ENCODE measurements around the gene HPSE2. TPM values are rescaled to one million over a fixed set of nuclear protein-coding genes. Genes with fewer than 3 reads are reported as not detected.

The HPSE2 gene
- total RNA-seq, 2 experiments from 2014 or later = not detected

GRCh38 chr10:98815039-98815885, 420.4 kb downstream of the HPSE2 start:
- no peak for DNase-seq
- CTCF ChIA-PET = no interaction called here
- Mint-ChIP-seq H3K27ac (no peak overlapping the region), H3K9me3 (no peaks in the 10 kb centered on the region), H3K27me3 (no peaks in the 10 kb centered on the region), H3K4me3 (no peak overlapping the region), H3K36me3 (ENCODE audit: low read depth) (no peaks in the 10 kb centered on the region), H3K4me1 (no peaks in the 10 kb centered on the region)
- POLR2A ChIA-PET = no interaction called here

DNA sequence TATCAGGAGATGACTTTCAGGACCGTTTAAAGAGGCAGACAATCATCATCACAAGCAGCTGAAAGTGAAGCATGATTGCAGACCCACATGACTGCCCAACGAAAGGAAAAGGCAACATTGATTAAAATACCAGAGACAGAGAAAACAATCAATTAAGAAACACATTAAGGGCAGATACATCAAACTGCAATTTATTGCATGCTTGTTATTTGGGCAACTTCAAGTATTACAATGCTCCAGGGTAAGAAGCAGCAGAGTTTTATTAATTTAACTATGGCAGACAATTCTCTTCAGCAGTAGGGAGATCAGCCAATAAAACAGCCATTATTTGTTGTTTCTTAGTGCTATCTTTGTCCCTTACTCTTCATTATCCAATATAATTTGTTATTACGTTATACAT, 421.2 kb downstream of the HPSE2 start:
- no peak overlapping the region for H3K4me3 Mint-ChIP-seq
- H3K4me1 Mint-ChIP-seq = no peaks in the 10 kb centered on the region
- DNase-seq = no peak
- no peaks in the 10 kb centered on the region for H3K36me3 Mint-ChIP-seq (ENCODE audit: low read depth)
- ChIA-PET CTCF (no interaction called here), POLR2A (no interaction called here)
- no peaks in the 10 kb centered on the region for H3K9me3 Mint-ChIP-seq
- H3K27me3 Mint-ChIP-seq = no peaks in the 10 kb centered on the region
- H3K27ac Mint-ChIP-seq = no peak overlapping the region

DNA sequence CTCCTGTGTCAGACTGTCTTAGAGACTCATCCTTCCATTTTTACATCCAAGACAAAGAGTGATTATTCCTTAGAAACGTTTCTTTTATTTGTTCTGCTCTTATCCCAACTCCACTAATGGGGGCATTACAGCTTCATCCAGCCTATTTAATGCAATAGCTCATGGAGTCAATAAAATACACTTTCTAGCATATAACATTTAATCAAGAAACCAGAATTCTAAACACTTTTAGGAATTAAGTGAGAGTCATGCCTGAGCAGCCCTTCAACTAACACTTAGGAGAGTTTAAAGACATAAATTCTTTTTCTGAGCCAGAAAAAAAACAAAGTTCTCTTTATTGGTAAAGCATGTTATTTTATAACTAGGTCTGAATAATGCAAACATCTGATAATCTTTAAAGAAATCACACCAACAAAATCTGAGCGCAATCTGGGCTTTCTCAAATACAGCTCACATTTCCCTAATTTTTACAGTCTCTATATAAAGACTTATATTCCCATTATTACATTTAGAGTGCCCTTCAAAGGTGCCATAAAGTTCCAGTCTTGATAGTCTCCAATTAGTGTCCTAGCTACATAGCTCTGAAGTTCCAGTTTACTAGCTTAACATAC, 427.3 kb downstream of the HPSE2 start:
- Mint-ChIP-seq H3K27ac (no peak overlapping the region), H3K4me1 (no peaks in the 10 kb centered on the region), H3K36me3 (ENCODE audit: low read depth) (no peaks in the 10 kb centered on the region), H3K4me3 (no peak overlapping the region), H3K9me3 (no peaks in the 10 kb centered on the region), H3K27me3 (no peaks in the 10 kb centered on the region)
- ChIA-PET CTCF (no interaction called here), POLR2A (no interaction called here)
- no peak for DNase-seq

GRCh38 chr10:98800263-98800662, 435.4 kb downstream of the HPSE2 start:
- H3K36me3 Mint-ChIP-seq (ENCODE audit: low read depth) = no peaks in the 10 kb centered on the region
- no peak overlapping the region for H3K27ac Mint-ChIP-seq
- no peaks in the 10 kb centered on the region for H3K4me1 Mint-ChIP-seq
- H3K27me3 Mint-ChIP-seq = no peaks in the 10 kb centered on the region
- ChIA-PET CTCF (no interaction called here), POLR2A (no interaction called here)
- no peaks in the 10 kb centered on the region for H3K9me3 Mint-ChIP-seq
- no peak overlapping the region for H3K4me3 Mint-ChIP-seq
- DNase-seq = no peak

DNA sequence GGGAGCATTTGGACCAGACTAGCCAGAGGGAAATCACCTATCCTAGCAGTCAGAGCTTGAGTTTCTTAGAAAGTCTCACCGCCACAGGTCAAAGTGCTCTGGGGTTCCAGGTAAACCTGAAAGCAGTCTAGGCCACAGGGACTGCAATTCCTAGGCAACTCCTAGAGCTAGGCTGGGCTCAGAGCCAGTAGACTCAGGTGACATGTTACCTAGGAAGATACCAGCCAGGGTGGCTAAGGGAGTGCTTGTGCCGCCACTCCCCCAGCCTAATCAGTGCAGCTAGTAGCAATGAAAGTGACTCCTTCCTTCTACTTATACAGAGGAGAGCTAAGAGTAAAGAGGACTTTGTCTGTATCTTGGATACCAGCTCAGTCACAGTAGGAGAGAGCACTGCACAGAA, 440.2 kb downstream of the HPSE2 start:
- H3K27ac Mint-ChIP-seq = no peak overlapping the region
- POLR2A ChIA-PET = no interaction called here
- H3K4me1 Mint-ChIP-seq = no peaks in the 10 kb centered on the region
- H3K9me3 Mint-ChIP-seq = no peaks in the 10 kb centered on the region
- H3K27me3 Mint-ChIP-seq = no peaks in the 10 kb centered on the region
- no peaks in the 10 kb centered on the region for H3K36me3 Mint-ChIP-seq (ENCODE audit: low read depth)
- CTCF ChIA-PET = no interaction called here
- no peak overlapping the region for H3K4me3 Mint-ChIP-seq
- DNase-seq = no peak

DNA sequence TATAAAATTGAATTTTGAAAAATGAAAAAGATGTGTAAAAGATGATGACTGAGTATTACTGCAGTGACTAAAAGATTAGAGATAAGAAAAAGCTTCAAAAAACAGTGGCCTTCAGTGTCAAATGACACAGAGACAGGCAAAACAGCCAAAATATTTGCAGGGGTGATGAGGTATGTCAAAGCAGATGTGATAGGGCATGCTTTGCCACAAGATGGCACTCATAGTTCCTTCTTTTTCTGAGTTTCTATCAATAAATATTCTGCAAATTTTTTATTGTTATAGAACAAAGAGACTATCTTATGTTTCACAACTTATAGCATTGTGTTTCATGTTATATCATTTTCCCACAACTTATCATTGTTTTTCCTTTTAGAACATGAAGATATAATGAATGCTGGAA, 444.8 kb downstream of the HPSE2 start:
- CTCF ChIA-PET = no interaction called here

GRCh38 chr10:98778277-98778759, 457.3 kb downstream of the HPSE2 start:
- ChIA-PET POLR2A (no interaction called here), CTCF (no interaction called here)
- DNase-seq = no peak
- Mint-ChIP-seq H3K4me1 (no peaks in the 10 kb centered on the region), H3K4me3 (no peak overlapping the region), H3K9me3 (no peaks in the 10 kb centered on the region), H3K27me3 (no peaks in the 10 kb centered on the region), H3K36me3 (ENCODE audit: low read depth) (no peaks in the 10 kb centered on the region), H3K27ac (no peak overlapping the region)

More for the DNA sequence above, 444.8 kb downstream of the HPSE2 start:
- Mint-ChIP-seq H3K9me3 (no peaks in the 10 kb centered on the region), H3K27ac (no peak overlapping the region), H3K27me3 (no peaks in the 10 kb centered on the region), H3K4me3 (no peak overlapping the region), H3K36me3 (ENCODE audit: low read depth) (no peaks in the 10 kb centered on the region), H3K4me1 (no peaks in the 10 kb centered on the region)
- DNase-seq = no peak
- POLR2A ChIA-PET = no interaction called here

DNA sequence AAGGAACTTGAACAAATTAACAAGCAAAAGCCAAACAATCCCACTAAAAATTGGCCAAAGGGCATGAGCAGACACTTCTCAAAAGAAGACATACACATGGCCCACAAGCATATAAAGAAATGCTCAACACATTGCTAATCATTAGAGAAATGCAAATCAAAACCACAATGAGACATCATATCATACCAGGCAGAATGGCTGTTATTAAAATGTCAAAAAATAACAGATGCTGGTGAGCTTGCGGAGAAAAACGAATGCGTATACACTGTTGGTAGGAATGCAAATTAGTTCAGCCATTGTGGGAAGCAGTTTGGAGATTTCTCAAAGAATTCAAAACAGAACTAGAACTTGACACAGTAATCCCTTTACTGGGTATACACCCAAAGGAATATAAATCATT, 477.2 kb downstream of the HPSE2 start:
- Mint-ChIP-seq H3K9me3 (no peaks in the 10 kb centered on the region), H3K27me3 (no peaks in the 10 kb centered on the region), H3K27ac (no peak overlapping the region), H3K36me3 (ENCODE audit: low read depth) (no peaks in the 10 kb centered on the region), H3K4me1 (no peaks in the 10 kb centered on the region), H3K4me3 (no peak overlapping the region)
- no peak for DNase-seq
- ChIA-PET CTCF (no interaction called here), POLR2A (no interaction called here)

DNA sequence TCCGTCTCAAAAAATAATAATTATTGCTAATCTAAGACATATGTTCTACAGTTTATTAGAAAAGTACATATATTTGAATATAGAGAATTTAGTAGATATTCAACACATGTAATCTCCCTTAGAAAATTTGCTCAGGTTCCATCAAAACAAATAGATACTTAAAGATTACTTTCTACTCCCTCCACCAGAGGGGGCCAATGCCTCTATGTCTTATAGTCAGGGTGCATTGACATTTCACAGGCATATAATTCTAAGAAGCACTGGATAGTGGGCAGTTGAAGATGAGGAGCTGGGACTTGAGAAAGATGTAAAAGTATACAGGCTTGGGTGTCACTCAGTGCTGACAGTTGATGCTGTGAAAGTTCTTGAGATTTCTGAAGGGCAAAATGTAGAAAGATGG, 487.4 kb downstream of the HPSE2 start:
- no peak overlapping the region for H3K27ac Mint-ChIP-seq
- no peaks in the 10 kb centered on the region for H3K27me3 Mint-ChIP-seq
- POLR2A ChIA-PET = no interaction called here
- no peaks in the 10 kb centered on the region for H3K9me3 Mint-ChIP-seq
- CTCF ChIA-PET = no interaction called here
- peak; percentile 24 for DNase-seq
- H3K4me1 Mint-ChIP-seq = no peaks in the 10 kb centered on the region
- H3K36me3 Mint-ChIP-seq (ENCODE audit: low read depth) = no peaks in the 10 kb centered on the region
- no peak overlapping the region for H3K4me3 Mint-ChIP-seq

DNA sequence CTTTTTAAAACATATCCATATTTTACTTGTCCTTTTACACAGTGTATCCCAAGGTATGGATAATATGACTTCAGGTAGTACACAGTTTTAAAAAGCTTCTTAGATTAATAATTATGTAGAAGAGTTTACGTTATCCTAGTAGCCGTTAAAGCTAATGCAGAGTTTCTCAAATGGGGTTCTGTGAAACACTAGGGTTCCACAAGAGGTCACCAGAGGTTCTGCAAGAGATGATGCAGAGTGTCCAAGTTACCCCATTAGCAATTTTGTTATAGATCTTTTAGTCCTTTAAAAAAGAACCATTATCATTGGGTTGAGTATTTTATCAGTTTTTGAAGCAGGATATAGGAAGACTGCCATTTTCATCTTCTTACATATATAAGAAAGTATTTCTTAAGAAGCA, 490.0 kb downstream of the HPSE2 start:
- H3K4me1 Mint-ChIP-seq = no peaks in the 10 kb centered on the region
- no peaks in the 10 kb centered on the region for H3K36me3 Mint-ChIP-seq (ENCODE audit: low read depth)
- H3K4me3 Mint-ChIP-seq = no peak overlapping the region
- no peak for DNase-seq
- H3K9me3 Mint-ChIP-seq = no peaks in the 10 kb centered on the region
- H3K27ac Mint-ChIP-seq = no peak overlapping the region
- POLR2A ChIA-PET = no interaction called here
- CTCF ChIA-PET = no interaction called here
- no peaks in the 10 kb centered on the region for H3K27me3 Mint-ChIP-seq

GRCh38 chr10:98720551-98720950, 515.1 kb downstream of the HPSE2 start:
- Mint-ChIP-seq H3K4me1 (no peaks in the 10 kb centered on the region), H3K9me3 (no peaks in the 10 kb centered on the region), H3K27ac (no peak overlapping the region), H3K27me3 (no peaks in the 10 kb centered on the region), H3K4me3 (no peak overlapping the region), H3K36me3 (ENCODE audit: low read depth) (no peaks in the 10 kb centered on the region)
- no peak for DNase-seq
- CTCF ChIA-PET = no interaction called here
- POLR2A ChIA-PET = no interaction called here

DNA sequence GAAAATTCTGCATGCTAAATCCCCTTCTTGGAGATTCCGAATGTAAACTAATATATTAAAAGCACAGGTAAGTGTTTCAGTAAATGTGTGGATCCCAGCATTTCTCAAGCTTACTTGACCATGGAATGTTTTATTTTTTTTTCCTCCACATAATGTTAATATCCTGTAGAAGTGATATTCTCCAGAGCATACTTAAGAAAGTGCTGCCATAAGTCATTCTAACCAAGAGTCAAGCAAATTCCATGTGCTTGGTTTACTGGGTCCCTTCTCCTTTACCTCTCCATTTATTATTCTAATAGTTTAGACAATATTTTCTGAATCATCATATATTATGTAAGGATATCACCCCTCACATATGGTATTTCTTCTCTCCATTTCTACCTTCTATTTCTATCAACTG, 522.1 kb downstream of the HPSE2 start:
- no peaks in the 10 kb centered on the region for H3K4me1 Mint-ChIP-seq
- H3K36me3 Mint-ChIP-seq (ENCODE audit: low read depth) = no peaks in the 10 kb centered on the region
- POLR2A ChIA-PET = no interaction called here
- H3K27me3 Mint-ChIP-seq = peaks cover 2% of the 10 kb centered on the region
- no peak overlapping the region for H3K27ac Mint-ChIP-seq
- H3K9me3 Mint-ChIP-seq = no peaks in the 10 kb centered on the region
- no peak overlapping the region for H3K4me3 Mint-ChIP-seq
- no peak for DNase-seq
- CTCF ChIA-PET = no interaction called here

GRCh38 chr10:98696516-98696915, 539.1 kb downstream of the HPSE2 start:
- CTCF ChIA-PET = interaction anchor here (0.5 to 0.6 kb wide), 2 partner anchors 195 to 891 kb away, joined by 3 to 5 read pairs; no protein-coding TSS in a partner anchor
- no peaks in the 10 kb centered on the region for H3K9me3 Mint-ChIP-seq
- no peaks in the 10 kb centered on the region for H3K4me1 Mint-ChIP-seq
- no peak overlapping the region for H3K4me3 Mint-ChIP-seq
- no peaks in the 10 kb centered on the region for H3K27me3 Mint-ChIP-seq
- POLR2A ChIA-PET = no interaction called here
- no peaks in the 10 kb centered on the region for H3K36me3 Mint-ChIP-seq (ENCODE audit: low read depth)
- H3K27ac Mint-ChIP-seq = no peak overlapping the region
- DNase-seq = no peak

GRCh38 chr10:98694883-98695282, 540.8 kb downstream of the HPSE2 start:
- no peak for DNase-seq
- H3K4me3 Mint-ChIP-seq = no peak overlapping the region

More at GRCh38 chr10:98694883-98695282, 540.8 kb downstream of the HPSE2 start:
- ChIA-PET CTCF (no interaction called here), POLR2A (no interaction called here)
- Mint-ChIP-seq H3K36me3 (ENCODE audit: low read depth) (no peaks in the 10 kb centered on the region), H3K27ac (no peak overlapping the region), H3K9me3 (no peaks in the 10 kb centered on the region), H3K27me3 (no peaks in the 10 kb centered on the region), H3K4me1 (no peaks in the 10 kb centered on the region)

Measured in activated CD4-positive, alpha-beta T cell treated with anti-CD3 and anti-CD28 coated beads, Interleukin-2, amount 10 ng/mL, durations not matched to agents 7 days and 5 days (primary cell).